Activated naive CD4-positive, alpha-beta T cell treated with anti-CD3 and anti-CD28 coated beads, Interleukin-2, amount 50 U/mL, for 72 hours (primary cell): ENCODE measurements around the gene SERF1B. TPM values are rescaled to one million over a fixed set of nuclear protein-coding genes. Genes with fewer than 3 reads are reported as not detected.
A peak's percentile ranks its signal among the peaks of the same experiment; 100 is the strongest.
"Not testable (repeated sequence)": the region's sequence is repeated elsewhere in the genome, so short reads cannot be mapped to it uniquely, and the experiment has no call there.

Source experiments
- ATAC-seq, 2 donors: fragments of 150-1000 bp; cut with Tn5 transposase; 2 replicates each; pipeline ENCODE4 v1.10.0; 2021; ENCODE audit warnings: mild to moderate bottlenecking in 2 of 2, moderate library complexity in 2 of 2
- DNase-seq, 2 donors: peaks; one replicate each; pipeline ENCODE4 v3.0.0; 2021 to 2022; ENCODE audit warnings: low spot score in 2 of 2
- H3K27ac Mint-ChIP-seq, 2 donors: one replicate each; pipeline ENCODE4 v1.8.0; 2022; ENCODE audit warnings: mild to moderate bottlenecking in 2 of 2, mixed read lengths in 2 of 2
- H3K36me3 Mint-ChIP-seq, 2 donors: one replicate each; pipeline ENCODE4 v1.8.0; 2022; ENCODE audit warnings: mixed read lengths in 2 of 2
- H3K9me3 Mint-ChIP-seq, 2 donors: one replicate each; pipeline ENCODE4 v1.8.0; 2022; ENCODE audit warnings: mixed read lengths in 2 of 2
- total RNA-seq, 2 donors: library from RNA; stranded (reverse); gene quantifications; one replicate each; pipeline ENCODE4 v1.2.3, GENCODE V29; 2022

Gene SERF1B
- total RNA-seq, result 10 to 100 TPM in 1 of 2 donors, 1 to 10 TPM in 1; 7.9 to 16.0 TPM

- DNase-seq, H3K36me3 Mint-ChIP-seq, H3K9me3 Mint-ChIP-seq, H3K27ac Mint-ChIP-seq: not testable (repeated sequence)
- peak; percentile 93 for ATAC-seq
These were observed at the start of gene SERF1B for GRCh38 chr5:70025106-70025844. SERF1B (plus strand) TSS chr5:70025251; CDS start chr5:70025452, 201 bp downstream.

- DNase-seq, H3K27ac Mint-ChIP-seq, ATAC-seq, H3K36me3 Mint-ChIP-seq, H3K9me3 Mint-ChIP-seq: not testable (repeated sequence)
These were observed 33.3 kb upstream of the SERF1B start for GRCh38 chr5:69991713-69992112.

- H3K9me3 Mint-ChIP-seq, H3K36me3 Mint-ChIP-seq, H3K27ac Mint-ChIP-seq, DNase-seq: not testable (repeated sequence)
- peak in 1 of 2 donors; percentile 45 for ATAC-seq
These were observed 29.5 kb upstream of the SERF1B start for GRCh38 chr5:69995535-69995934.

GRCh38 chr5:70020660-70021059, 4.4 kb upstream of the SERF1B start:
- DNase-seq, H3K9me3 Mint-ChIP-seq, H3K27ac Mint-ChIP-seq, ATAC-seq, H3K36me3 Mint-ChIP-seq: not testable (repeated sequence)

GRCh38 chr5:70025845-70026145, 744 bp downstream of the SERF1B start:
- not testable (repeated sequence) for H3K27ac Mint-ChIP-seq, H3K9me3 Mint-ChIP-seq, DNase-seq, H3K36me3 Mint-ChIP-seq
- peak; percentile 26 to 50 for ATAC-seq

- not testable (repeated sequence) for H3K9me3 Mint-ChIP-seq, DNase-seq, H3K36me3 Mint-ChIP-seq, H3K27ac Mint-ChIP-seq, ATAC-seq
These were observed 6.2 kb downstream of the SERF1B start for GRCh38 chr5:70031204-70031603.

GRCh38 chr5:70041411-70041810, 16.4 kb downstream of the SERF1B start:
- DNase-seq, ATAC-seq, H3K9me3 Mint-ChIP-seq, H3K27ac Mint-ChIP-seq, H3K36me3 Mint-ChIP-seq: not testable (repeated sequence)

GRCh38 chr5:70049790-70050142, 24.7 kb downstream of the SERF1B start:
- not testable (repeated sequence) for H3K27ac Mint-ChIP-seq, H3K9me3 Mint-ChIP-seq, ATAC-seq, DNase-seq, H3K36me3 Mint-ChIP-seq

GRCh38 chr5:70056289-70056942, 31.4 kb downstream of the SERF1B start:
- H3K27ac Mint-ChIP-seq, result not testable (repeated sequence)
- peak in 1 of 2 donors; percentile 34 for ATAC-seq

GRCh38 chr5:70057140-70057539, 32.1 kb downstream of the SERF1B start:
- peak in 1 of 2 donors; percentile 46 for ATAC-seq
- not testable (repeated sequence) for H3K36me3 Mint-ChIP-seq, H3K9me3 Mint-ChIP-seq, H3K27ac Mint-ChIP-seq, DNase-seq

More at GRCh38 chr5:70056289-70056942, 31.4 kb downstream of the SERF1B start:
- H3K36me3 Mint-ChIP-seq, H3K9me3 Mint-ChIP-seq, DNase-seq: not testable (repeated sequence)

- not testable (repeated sequence) for H3K36me3 Mint-ChIP-seq, ATAC-seq, DNase-seq
These were observed 52.6 kb downstream of the SERF1B start for GRCh38 chr5:70077632-70078031.

GRCh38 chr5:70088907-70089464, 63.9 kb downstream of the SERF1B start:
- not testable (repeated sequence) for H3K27ac Mint-ChIP-seq, H3K9me3 Mint-ChIP-seq, DNase-seq, H3K36me3 Mint-ChIP-seq, ATAC-seq

More at GRCh38 chr5:70077632-70078031, 52.6 kb downstream of the SERF1B start:
- not testable (repeated sequence) for H3K27ac Mint-ChIP-seq, H3K9me3 Mint-ChIP-seq

- H3K9me3 Mint-ChIP-seq, ATAC-seq, DNase-seq, H3K27ac Mint-ChIP-seq, H3K36me3 Mint-ChIP-seq: not testable (repeated sequence)
These were observed 66.7 kb downstream of the SERF1B start for GRCh38 chr5:70091776-70092175.

Other genes starting within 250 kb of the SERF1B start
- gene SMN2, start 24.4 kb downstream of the SERF1B start, total RNA-seq, result 100 to 1,000 TPM in 1 of 2 donors, 10 to 100 TPM in 1; 72.2 to 113 TPM